Measurements from ENCODE around the gene AGTPBP1. TPM values are rescaled to one million over a fixed set of nuclear protein-coding genes. Genes with fewer than 3 reads are reported as not detected.

AGTPBP1 gene
- total RNA-seq, result 24.9 and 33.8 TPM in 2 replicates

GRCh38 chr9:85741875-85742596, at the start of gene AGTPBP1:
AGTPBP1 (minus strand) TSS chr9:85741954; CDS start chr9:85712533, 29,421 bp downstream.

Other genes starting within 250 kb of the AGTPBP1 start
- 28.7 and 36.1 TPM in 2 replicates for gene NAA35, start 199.2 kb upstream of the AGTPBP1 start, total RNA-seq